Measurements from ENCODE around the gene DHRS9.
A peak's percentile ranks its signal among the peaks of the same experiment; 100 is the strongest.
"Not testable (repeated sequence)": the region's sequence is repeated elsewhere in the genome, so short reads cannot be mapped to it uniquely, and the experiment has no call there.

Gene DHRS9

GRCh38 chr2:169069341-169069740 is at the start of gene DHRS9:
DHRS9 (plus strand) TSS chr2:169069563; CDS start chr2:169081582, 12,019 bp downstream.
- DNase-seq = peak; percentile 7 to 23

- no peak for DNase-seq
Observed at GRCh38 chr2:169023161-169023560, 46.2 kb upstream of the DHRS9 start.

DNA sequence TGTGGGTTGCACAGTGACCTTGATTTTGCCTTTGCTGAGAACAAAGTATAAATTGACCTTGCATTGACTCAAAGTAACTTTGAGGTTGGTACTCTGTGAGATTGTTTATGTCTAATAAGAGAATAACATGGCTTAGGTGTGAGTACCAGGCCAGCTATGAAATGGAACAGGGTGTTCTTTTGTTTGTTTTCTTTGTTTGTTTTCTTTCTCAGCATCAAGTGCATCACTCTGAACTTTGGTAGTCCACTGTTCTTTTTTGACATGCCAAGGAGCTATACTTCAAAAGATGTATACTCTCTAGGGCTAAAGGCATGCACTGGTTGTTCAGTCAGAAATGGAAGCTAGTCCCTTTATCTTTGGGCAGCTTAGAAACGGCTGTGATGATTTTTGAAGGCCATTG is 43.3 kb upstream of the DHRS9 start:
- DNase-seq = no peak

DNA sequence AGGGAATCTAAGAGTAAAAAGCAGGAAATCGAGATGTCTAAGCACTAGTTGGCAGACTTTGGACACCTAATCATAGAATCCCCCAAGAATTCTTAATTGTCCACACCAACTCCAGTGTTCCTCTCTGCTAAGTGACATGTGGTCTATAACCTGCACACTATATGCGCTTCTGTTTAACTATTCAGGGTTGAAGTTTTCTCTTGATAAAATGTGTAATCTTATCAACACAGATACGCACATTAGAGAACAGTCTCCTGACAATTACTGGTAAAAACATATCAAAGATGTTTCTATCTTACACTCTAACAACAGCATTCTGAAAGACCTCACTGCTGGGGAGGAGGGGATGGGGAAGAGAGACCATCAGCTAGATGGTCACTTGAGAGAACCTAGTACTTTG is 42.1 kb upstream of the DHRS9 start:
- DNase-seq = no peak

DNA sequence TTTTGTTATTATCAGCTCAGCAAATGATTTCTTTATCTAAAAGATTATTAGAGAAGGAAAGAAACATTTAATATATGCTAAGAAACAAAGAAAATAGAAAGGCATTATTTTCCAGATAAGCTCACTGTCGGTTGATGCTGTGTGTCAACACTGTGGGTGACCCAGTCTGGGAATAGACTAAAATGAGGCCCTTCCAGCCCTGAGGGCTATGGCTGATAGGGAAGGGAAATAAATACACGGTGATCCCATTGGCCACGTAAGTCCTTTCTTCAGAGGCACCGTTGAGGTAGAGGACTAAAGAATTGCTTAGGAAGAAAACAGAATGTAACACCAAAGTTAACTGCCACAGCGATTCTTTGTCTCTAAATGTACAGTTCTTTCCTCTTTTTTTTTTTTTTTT is 40.0 kb upstream of the DHRS9 start:
- no peak for DNase-seq

GRCh38 chr2:169031202-169031601 is 38.2 kb upstream of the DHRS9 start, which contains the start of gene ABCB11:
ABCB11 (minus strand) TSS chr2:169031324; CDS start chr2:169018125, 13,199 bp downstream.
- no peak for DNase-seq

DNA sequence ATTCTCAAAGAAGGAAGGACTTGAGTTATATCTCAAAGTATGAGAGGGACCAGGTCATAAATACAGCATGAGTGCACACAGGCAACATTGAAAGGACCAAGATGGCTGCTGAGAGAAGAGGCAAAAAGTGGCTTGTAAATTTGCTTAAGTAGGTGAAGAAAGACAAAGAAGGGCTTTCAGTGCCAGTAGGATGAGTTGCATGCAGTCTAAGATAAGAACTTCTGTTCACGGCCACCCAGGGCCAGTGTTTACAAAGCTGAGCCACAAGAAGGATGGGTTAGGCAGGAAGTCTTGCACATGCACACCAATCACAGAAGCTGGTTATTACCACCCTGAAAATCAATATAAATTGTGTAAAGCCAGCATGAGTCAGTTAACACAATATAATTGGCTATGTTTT is 35.1 kb upstream of the DHRS9 start:
- DNase-seq = no peak

- no peak for DNase-seq
Observed at GRCh38 chr2:169034984-169035544, 34.3 kb upstream of the DHRS9 start.

DNA sequence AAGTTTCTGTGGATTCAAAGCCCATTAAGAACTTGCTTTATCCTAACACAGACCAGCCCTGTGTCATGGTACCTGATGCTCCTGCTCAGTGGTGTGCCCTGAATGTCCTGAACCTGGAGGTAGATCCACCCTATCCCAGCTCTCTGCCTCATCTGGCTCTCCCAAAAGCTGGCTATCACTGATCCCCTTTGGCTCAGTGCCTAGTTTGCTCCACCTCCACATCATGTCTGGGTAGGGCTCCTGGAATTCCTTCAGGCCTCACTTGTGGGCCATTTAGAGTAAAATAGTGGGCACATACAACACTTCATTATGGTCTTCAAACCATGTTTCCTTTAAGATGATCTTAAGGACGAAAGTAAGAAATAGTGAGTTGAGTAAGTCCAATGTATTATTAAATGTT is 33.5 kb upstream of the DHRS9 start:
- no peak for DNase-seq

DNA sequence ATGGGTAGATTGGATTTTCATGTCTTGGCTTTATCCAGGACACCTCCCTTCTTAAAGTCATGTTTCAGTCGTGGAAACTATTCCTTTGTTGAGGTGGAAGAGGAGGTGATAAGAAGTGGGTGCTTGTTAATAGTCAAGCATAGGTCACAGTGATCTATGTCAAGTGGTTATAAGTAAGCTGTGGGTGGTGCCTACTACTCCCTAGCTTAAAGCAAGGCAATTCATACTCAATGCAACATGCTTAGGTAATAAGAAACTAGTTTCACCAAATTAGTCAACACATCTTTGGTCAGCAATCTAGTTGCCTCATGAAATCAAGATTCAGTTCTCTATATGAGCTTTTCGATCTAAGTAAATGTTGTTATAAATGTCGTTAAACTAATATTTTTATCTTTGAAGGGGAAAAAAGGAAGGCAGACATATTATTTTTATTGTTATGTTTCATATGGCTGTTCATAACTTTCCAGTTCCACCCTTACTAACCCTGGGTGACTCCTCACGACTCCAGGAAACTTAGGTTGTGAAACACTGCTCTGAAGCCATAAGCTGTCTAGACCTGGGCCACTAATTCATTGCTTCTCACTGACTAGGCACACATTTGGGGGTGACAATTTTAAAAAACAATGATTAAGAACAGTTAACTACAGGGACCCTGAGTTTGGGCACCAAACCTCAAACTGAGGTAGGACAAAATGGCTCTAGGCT is 32.5 kb upstream of the DHRS9 start:
- DNase-seq = no peak

- DNase-seq = no peak
Observed at GRCh38 chr2:169038338-169038757, 31.0 kb upstream of the DHRS9 start.

GRCh38 chr2:169039702-169040101 is 29.7 kb upstream of the DHRS9 start:
- no peak for DNase-seq

- no peak for DNase-seq
Observed at GRCh38 chr2:169041594-169041993, 27.8 kb upstream of the DHRS9 start.

DNA sequence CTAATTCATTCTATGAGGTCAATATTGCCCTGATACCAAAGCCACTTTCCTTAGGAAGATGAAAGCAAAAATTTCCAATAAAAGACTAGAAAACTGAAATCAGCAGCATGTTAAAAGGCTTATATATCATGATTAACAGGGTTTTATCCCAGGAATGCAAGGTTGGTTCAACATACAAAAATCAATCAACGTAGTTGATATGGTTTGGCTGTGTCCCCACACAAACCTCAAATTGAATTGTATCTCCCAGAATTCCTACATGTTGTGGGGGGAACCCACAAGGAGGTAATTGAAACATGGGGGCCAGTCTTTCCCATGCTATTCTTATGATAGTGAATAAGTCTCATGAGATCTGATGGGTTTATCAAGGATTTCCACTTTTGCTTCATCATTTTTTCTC is 26.5 kb upstream of the DHRS9 start:
- DNase-seq = no peak

DNA sequence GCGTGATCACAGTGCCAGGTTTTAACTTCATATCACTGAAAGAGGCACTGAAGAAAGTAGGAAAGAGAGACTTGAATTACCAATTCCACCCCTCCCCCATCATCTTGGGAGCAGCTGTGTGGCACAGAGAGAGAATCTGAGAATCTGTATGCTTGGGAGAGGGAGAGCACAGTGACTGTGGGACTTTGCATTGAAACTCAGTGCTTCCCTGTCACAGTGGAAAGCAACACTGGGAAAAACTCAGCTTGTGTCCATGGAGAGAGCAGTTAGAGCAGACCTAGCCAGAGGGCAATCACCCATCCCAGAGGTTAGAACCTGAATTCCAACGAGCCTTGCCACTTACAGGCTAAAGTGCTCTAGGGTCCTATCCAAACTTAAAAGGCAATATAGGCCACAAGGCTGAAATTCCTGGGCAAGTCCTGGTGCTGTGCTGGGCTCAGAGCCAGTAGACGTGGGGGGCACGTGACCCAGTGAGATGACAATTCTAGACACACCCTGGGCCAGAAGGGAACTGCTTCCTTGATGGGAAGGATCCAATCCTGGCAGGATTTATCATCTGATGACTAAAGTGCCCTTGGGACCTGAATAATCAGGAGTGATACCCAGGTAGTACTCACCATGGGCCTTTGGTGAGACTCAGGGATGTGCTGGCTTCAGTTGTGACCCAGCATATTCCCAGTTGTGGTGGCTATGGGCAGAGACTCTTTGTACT is 22.8 kb upstream of the DHRS9 start:
- DNase-seq = no peak

DNA sequence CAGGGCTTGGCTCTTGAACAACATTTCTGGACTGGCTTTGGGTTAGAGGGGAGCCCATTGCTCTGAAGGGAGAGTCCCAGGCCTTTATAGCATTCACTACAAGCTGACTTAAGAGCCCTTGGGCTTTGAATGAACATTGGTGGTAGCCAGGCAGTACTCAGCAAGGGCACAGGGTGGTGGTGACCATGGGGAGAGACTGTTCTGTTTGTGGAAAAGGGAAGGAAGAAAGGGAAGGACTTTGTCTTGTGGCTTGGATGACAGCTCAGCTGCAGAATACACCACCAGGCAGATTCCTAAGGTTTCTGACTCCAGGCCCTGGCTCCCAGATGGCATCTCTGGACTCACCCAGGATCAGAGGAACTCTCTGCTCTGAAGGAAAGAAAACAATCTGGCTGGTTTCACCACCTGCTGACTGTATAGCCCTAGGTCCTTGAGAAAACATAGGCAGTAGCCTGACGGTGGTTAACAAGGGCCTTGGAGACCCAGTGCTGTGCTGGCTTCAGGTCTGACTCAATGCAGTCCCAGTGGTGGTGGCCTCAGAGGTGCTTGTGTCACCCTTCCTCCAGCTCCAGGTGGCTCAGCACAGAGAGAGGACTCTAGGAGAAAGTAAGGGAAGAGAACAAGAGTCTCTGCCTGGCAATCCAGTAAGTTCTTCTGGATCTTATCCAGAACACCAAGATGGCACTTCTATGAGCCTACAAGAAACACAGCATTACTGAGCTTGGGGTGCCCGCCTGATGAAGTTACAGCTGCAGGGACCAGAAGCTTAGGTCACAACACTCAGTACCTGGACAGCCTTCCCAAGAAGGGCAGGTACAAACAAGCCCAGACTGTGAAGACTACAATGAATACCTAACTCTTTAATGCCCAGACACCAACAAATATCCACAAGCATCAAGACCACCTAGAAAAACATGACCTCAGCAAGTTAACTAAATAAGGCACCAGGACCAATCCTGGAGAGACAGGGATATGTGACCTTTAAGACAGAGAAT is 21.8 kb upstream of the DHRS9 start:
- DNase-seq = no peak

DNA sequence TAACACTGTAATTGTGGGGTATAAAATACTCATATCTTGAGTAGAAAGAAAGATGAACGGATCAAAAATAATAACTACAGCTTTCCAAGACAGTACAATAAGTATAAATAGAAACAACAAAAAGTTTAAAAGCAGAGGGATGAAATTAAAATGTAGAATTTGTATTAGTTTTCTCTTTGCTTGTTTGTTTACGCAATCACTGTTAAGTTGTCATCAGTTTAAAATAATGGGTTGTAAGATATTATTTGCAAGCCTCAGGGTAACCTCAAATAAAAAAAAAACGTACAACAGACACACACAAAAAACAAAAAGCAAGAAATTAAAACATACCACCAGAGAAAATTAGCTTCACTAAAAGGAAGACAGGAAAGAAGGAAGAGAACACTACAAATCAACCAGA is 20.2 kb upstream of the DHRS9 start:
- no peak for DNase-seq

DNA sequence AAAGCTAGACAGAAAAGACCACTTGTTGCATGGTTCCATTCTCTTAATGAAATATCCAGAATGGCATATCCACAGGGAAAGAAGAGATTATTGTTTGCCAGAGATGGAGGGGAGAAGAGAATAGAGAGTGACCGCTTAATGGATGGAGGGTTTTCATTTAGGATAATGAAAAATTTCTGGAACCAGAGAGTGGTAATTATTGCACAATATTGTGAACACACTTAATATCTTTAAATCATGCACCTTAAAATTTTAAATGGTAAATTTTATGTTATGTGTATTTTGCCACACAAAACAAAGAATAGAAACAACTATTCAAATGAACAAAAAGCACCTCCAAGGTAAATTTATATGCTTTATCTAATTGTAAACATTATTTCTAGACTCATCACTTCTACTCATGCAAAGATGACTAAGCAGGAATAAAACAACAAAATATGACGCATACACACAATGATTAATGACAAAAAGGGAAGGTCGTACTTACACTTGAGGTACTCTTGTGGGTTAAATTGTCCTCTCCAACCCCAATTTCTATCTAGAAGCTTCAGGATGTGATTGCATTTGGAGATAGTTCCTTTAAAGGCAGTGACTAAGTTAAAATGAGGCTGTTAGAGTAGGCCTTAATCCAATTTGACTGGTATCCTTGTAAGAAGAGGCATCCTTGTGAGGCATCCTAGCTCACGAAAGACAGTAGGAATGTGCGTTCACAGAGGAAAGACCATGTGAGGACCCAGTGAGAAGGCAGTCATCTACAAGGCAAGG is 18.7 kb upstream of the DHRS9 start:
- DNase-seq = no peak

- not testable (repeated sequence) for DNase-seq
Observed at GRCh38 chr2:169054575-169054974, 14.8 kb upstream of the DHRS9 start.

- DNase-seq = not testable (repeated sequence)
Observed at GRCh38 chr2:169064199-169064598, 5.2 kb upstream of the DHRS9 start.

DNA sequence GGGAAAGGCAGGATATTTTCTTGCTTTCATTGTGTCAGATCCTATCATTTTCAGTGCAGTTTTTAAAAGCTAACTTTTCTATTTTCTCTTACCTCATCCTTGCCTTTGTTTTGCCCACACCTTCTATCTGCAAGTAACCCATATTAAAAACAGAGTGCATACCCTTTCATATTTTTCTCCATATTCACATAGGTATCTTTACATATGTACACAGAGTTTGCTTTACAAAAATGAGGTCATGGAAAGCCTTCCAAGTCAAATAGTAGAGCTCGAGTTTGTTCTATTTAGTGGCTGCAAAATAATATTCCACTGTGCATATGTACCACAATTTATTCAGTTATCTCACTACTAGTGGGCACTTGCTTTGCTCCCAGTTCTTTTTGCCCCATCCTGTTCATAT is 3.9 kb upstream of the DHRS9 start:
- DNase-seq = no peak

- DNase-seq = no peak
Observed at GRCh38 chr2:169065864-169066517, 3.4 kb upstream of the DHRS9 start.

Measured in SW 1271 (cell line).